Panc1 (cell line): ENCODE data around the gene TIAM2. TPM values are rescaled to one million over a fixed set of nuclear protein-coding genes. Genes with fewer than 3 reads are reported as not detected.

Source experiments
- ATAC-seq: fragments of 200-7000 bp; cut with Tn5 transposase; 2 replicates; pipeline ENCODE4 v1.9.1; 2020; ENCODE audit warnings: mild to moderate bottlenecking, moderate library complexity
- BruUV-seq: library from RNA; stranded (reverse); fragments of 400-500 nt; replicated peaks from 2 replicates; lab custom pipeline; 2021; lab: Mats Ljungman, UMichigan
- CTCF ChIA-PET: fragments of 300-600 bp; sonication (Branson Sonifier 250); formaldehyde crosslinking; loops from one replicate; lab custom pipeline; 2022; ENCODE audit warnings: antibody characterized with exemption; lab: Charles Lee
- POLR2A ChIA-PET: fragments of 300-600 bp; sonication (Branson Sonifier 250); formaldehyde crosslinking; loops from one replicate; lab custom pipeline; 2022; ENCODE audit warnings: antibody characterized with exemption; lab: Charles Lee
- DNase-seq: peaks from one replicate; pipeline ENCODE4 v3.0.0-alpha.2; 2010; ENCODE audit warnings: low read depth, low spot score
- H3K27ac ChIP-seq: 2 replicates; pipeline ENCODE4 v1.5.1; 2011; ENCODE audit warnings: mild to moderate bottlenecking, low read length, inconsistent platforms
- H3K27me3 ChIP-seq: fragments of 200-500 bp; sonication (Bioruptor generic); 2 replicates; pipeline ENCODE4 v1.6.0; 2014; ENCODE audit warnings: low read length, inconsistent platforms; ENCODE audit not compliant: control insufficient read depth, insufficient read depth
- H3K36me3 ChIP-seq: fragments of 200-500 bp; sonication (Bioruptor generic); 2 replicates; pipeline ENCODE4 v1.5.1; 2014; ENCODE audit warnings: inconsistent platforms, mild to moderate bottlenecking, low read length, moderate library complexity; ENCODE audit not compliant: control insufficient read depth, insufficient read depth
- H3K4me1 ChIP-seq: 2 replicates; pipeline ENCODE4 v1.5.1; 2011; ENCODE audit warnings: inconsistent platforms, mild to moderate bottlenecking, low read length, moderate library complexity; ENCODE audit not compliant: control insufficient read depth, insufficient read depth
- H3K4me3 ChIP-seq, 2 experiments: 2 replicates each; pipeline ENCODE4 v1.5.1; 2011 to 2012; ENCODE audit warnings: low read depth in 2 of 2, low read length in 2 of 2, mild to moderate bottlenecking in 2 of 2, inconsistent platforms in 1 of 2, moderate library complexity in 1 of 2
- H3K9me3 ChIP-seq: fragments of 200-500 bp; sonication (Bioruptor generic); 2 replicates; pipeline ENCODE4 v1.5.1; 2014; ENCODE audit warnings: low read depth, mild to moderate bottlenecking, inconsistent platforms, low read length, moderate library complexity; ENCODE audit not compliant: control insufficient read depth, insufficient read depth
- POLR2AphosphoS5 ChIP-seq: IDR thresholded peaks from 2 replicates; pipeline ENCODE4 v1.6.1; 2012; ENCODE audit warnings: mild to moderate bottlenecking, low read depth, low read length, moderate library complexity
- SIN3A ChIP-seq: IDR thresholded peaks from 2 replicates; pipeline ENCODE4 v1.6.1; 2012; ENCODE audit warnings: low read depth, mild to moderate bottlenecking, low read length, moderate library complexity, borderline replicate concordance; ENCODE audit not compliant: insufficient read depth
- TCF7L2 ChIP-seq: IDR thresholded peaks from 2 replicates; pipeline ENCODE4 v1.6.1; 2011; ENCODE audit warnings: mild to moderate bottlenecking, low read depth, low read length, inconsistent platforms
- in situ Hi-C: cut with HindIII; loops from 2 replicates; pipeline ENCODE4 v1.10.0; 2016; ENCODE audit warnings: low sequenced_read_pairs, low pct_unique_long_range_greater_than_20kb
- intact Hi-C: fragments of 100-400 bp; cut with micrococcal nuclease; formaldehyde crosslinking; loops from one replicate; pipeline ENCODE4 v1.10.0; 2022; ENCODE audit not compliant: unreplicated experiment
- total RNA-seq: library from RNA; stranded (reverse); gene quantifications from one replicate; pipeline ENCODE4 v1.2.1, GENCODE V29; 2021; ENCODE audit not compliant: unreplicated experiment
- TF ChIP-seq, protein P1 (sequence below): fragments of 450-650 bp; IDR thresholded peaks from 2 replicates; pipeline ENCODE4 v1.5.1; 2017; ENCODE audit warnings: mild to moderate bottlenecking
- TF ChIP-seq, protein P2 (sequence below), 2 experiments: IDR thresholded peaks; 2 replicates each; pipeline ENCODE4 v1.6.1; 2011 to 2012; ENCODE audit warnings: low read depth in 2 of 2, control low read depth in 1 of 2, low read length in 1 of 2, mild to moderate bottlenecking in 1 of 2, moderate library complexity in 1 of 2; ENCODE audit not compliant: insufficient read depth in 1 of 2

TIAM2 gene
- total RNA-seq, 1 experiment from 2014 or later, result 14.9 TPM

DNA sequence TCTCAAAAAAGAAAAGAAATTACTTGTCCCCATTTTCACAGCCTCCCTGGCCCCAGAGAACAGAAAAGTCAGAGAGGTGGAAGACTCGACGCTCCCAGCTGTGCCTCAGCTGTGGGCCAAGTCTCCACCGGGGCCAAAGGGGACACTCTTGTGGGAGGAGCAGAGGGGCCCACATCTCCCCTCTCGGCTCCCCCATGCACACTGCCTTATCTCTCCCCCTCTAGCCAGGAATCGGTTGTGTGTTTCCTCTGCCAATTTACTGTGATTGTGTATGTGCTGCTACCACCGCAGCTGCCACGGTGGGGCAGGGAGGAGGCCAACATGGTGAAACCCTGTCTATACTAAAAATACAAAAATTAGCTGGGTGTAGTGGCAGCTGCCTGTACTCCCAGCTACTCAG lies 8.4 kb downstream of the TIAM2 start:
- no peaks in the 10 kb centered on the region for H3K9me3 ChIP-seq
- H3K4me3 ChIP-seq, result no peak overlapping the region
- H3K27ac ChIP-seq, result no peak overlapping the region
- H3K27me3 ChIP-seq, result no peaks in the 10 kb centered on the region
- DNase-seq (no peak), ATAC-seq (0 out of 2 replicates have a peak, but pooled peaks have one; percentile 22)
- H3K4me1 ChIP-seq, result peaks cover 15% of the 10 kb centered on the region
- no peaks in the 10 kb centered on the region for H3K36me3 ChIP-seq
- POLR2A ChIA-PET, result no interaction called here
- BruUV-seq, result no TSS peak
- in situ Hi-C loops, result no loop called here
- intact Hi-C loops, result no loop called here
- TF ChIP-seq SIN3A, result no peak
- TF ChIP-seq, protein P1, sequence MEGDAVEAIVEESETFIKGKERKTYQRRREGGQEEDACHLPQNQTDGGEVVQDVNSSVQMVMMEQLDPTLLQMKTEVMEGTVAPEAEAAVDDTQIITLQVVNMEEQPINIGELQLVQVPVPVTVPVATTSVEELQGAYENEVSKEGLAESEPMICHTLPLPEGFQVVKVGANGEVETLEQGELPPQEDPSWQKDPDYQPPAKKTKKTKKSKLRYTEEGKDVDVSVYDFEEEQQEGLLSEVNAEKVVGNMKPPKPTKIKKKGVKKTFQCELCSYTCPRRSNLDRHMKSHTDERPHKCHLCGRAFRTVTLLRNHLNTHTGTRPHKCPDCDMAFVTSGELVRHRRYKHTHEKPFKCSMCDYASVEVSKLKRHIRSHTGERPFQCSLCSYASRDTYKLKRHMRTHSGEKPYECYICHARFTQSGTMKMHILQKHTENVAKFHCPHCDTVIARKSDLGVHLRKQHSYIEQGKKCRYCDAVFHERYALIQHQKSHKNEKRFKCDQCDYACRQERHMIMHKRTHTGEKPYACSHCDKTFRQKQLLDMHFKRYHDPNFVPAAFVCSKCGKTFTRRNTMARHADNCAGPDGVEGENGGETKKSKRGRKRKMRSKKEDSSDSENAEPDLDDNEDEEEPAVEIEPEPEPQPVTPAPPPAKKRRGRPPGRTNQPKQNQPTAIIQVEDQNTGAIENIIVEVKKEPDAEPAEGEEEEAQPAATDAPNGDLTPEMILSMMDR, result no peak
- TF ChIP-seq, protein P2, sequence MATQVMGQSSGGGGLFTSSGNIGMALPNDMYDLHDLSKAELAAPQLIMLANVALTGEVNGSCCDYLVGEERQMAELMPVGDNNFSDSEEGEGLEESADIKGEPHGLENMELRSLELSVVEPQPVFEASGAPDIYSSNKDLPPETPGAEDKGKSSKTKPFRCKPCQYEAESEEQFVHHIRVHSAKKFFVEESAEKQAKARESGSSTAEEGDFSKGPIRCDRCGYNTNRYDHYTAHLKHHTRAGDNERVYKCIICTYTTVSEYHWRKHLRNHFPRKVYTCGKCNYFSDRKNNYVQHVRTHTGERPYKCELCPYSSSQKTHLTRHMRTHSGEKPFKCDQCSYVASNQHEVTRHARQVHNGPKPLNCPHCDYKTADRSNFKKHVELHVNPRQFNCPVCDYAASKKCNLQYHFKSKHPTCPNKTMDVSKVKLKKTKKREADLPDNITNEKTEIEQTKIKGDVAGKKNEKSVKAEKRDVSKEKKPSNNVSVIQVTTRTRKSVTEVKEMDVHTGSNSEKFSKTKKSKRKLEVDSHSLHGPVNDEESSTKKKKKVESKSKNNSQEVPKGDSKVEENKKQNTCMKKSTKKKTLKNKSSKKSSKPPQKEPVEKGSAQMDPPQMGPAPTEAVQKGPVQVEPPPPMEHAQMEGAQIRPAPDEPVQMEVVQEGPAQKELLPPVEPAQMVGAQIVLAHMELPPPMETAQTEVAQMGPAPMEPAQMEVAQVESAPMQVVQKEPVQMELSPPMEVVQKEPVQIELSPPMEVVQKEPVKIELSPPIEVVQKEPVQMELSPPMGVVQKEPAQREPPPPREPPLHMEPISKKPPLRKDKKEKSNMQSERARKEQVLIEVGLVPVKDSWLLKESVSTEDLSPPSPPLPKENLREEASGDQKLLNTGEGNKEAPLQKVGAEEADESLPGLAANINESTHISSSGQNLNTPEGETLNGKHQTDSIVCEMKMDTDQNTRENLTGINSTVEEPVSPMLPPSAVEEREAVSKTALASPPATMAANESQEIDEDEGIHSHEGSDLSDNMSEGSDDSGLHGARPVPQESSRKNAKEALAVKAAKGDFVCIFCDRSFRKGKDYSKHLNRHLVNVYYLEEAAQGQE (IDR thresholded peaks at IDR 0.05; ENCODE audit: insufficient read depth in 1 of 2, low read depth in 2 of 2, low read length in 1 of 2), result no peak
- TF ChIP-seq POLR2AphosphoS5, result no peak
- TF ChIP-seq TCF7L2, result no peak
- CTCF ChIA-PET, result no interaction called here

DNA sequence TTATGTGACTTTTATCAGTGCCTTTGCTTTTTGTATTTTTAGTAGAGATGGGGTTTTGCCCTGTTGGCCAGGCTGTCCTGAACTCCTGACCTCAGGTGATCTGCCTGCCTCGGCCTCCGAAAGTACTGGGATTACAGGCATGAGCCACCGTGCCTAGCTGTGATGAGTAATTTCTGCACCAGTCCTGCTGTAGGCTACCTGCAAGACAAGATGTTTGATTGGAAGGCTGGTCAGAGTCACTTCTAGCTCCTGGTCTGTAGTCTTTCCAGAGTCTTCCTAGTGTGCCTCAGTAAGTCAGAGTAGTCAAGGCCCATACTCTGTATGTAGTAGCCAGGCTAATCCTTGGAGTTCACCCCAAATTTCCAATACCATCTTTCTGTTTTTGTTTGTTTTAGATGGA lies 8.9 kb downstream of the TIAM2 start:
- Histone ChIP-seq H3K27me3 (no peaks in the 10 kb centered on the region), H3K27ac (no peak overlapping the region), H3K9me3 (no peaks in the 10 kb centered on the region), H3K4me3 (no peak overlapping the region), H3K36me3 (no peaks in the 10 kb centered on the region), H3K4me1 (peaks cover 15% of the 10 kb centered on the region)
- ChIA-PET POLR2A (no interaction called here), CTCF (no interaction called here)
- no peak for ATAC-seq
- no TSS peak for BruUV-seq
- intact Hi-C loops (no loop called here), in situ Hi-C loops (no loop called here)
- TF ChIP-seq, protein P1, result no peak
- no peak for TF ChIP-seq TCF7L2
- TF ChIP-seq SIN3A, result no peak
- TF ChIP-seq POLR2AphosphoS5, result no peak
- TF ChIP-seq, protein P2 (IDR thresholded peaks at IDR 0.05; ENCODE audit: insufficient read depth in 1 of 2, low read depth in 2 of 2, low read length in 1 of 2), result no peak
- DNase-seq, result no peak
